Activated CD4-positive, alpha-beta T cell treated with anti-CD3 and anti-CD28 coated beads, Interleukin-10, Interleukin-2, amounts not matched to agents 100 ng/mL and 50 ng/mL, durations not matched to agents 16 hours and 8 hours (primary cell): ENCODE data around the gene ARID5B.

ENCODE experiments used
- DNase-seq: peaks from one replicate; pipeline ENCODE4 v3.0.0-alpha.2; 2020

ARID5B gene

GRCh38 chr10:62109587-62110293 is 208.2 kb downstream of the ARID5B start:
- DNase-seq: no peak

GRCh38 chr10:62112300-62112699 is 210.8 kb downstream of the ARID5B start:
- peak; percentile 33 for DNase-seq

- peak; percentile 31 for DNase-seq
Measured at GRCh38 chr10:62112963-62113362, 211.5 kb downstream of the ARID5B start.

- peak; percentile 69 for DNase-seq
Measured at GRCh38 chr10:62113680-62114079, 212.2 kb downstream of the ARID5B start.

- DNase-seq: no peak
Measured at GRCh38 chr10:62115321-62115720, 213.8 kb downstream of the ARID5B start.

- DNase-seq: no peak
Measured at GRCh38 chr10:62115842-62116241, 214.3 kb downstream of the ARID5B start.

- DNase-seq: no peak
Measured at GRCh38 chr10:62116896-62117295, 215.4 kb downstream of the ARID5B start.

GRCh38 chr10:62121187-62121530 is 219.7 kb downstream of the ARID5B start:
- peak; percentile 80 for DNase-seq

GRCh38 chr10:62127975-62128374 is 226.5 kb downstream of the ARID5B start:
- no peak for DNase-seq

GRCh38 chr10:62130948-62131347 is 229.4 kb downstream of the ARID5B start:
- DNase-seq: no peak

GRCh38 chr10:62131724-62132123 is 230.2 kb downstream of the ARID5B start:
- DNase-seq: no peak

GRCh38 chr10:62133618-62134017 is 232.1 kb downstream of the ARID5B start:
- DNase-seq: peak; percentile 77

GRCh38 chr10:62136931-62137330 is 235.4 kb downstream of the ARID5B start:
- DNase-seq: no peak
